Tibial nerve (tissue), 4 donors: ENCODE data around the gene ADAMTS2. TPM values are rescaled to one million over a fixed set of nuclear protein-coding genes. Genes with fewer than 3 reads are reported as not detected.

ENCODE experiments used
- DNase-seq, 2 donors: peaks; one replicate each; pipeline ENCODE4 v3.0.0-alpha.2; 2019; ENCODE audit warnings: low spot score in 2 of 2
- H3K27ac ChIP-seq, 4 donors: fragments of 200-600 bp; sonication (generic) in 3 of 4; one replicate each; pipeline ENCODE4 v1.5.1; 2017 to 2019; ENCODE audit warnings: mild to moderate bottlenecking in 1 of 4
- H3K27me3 ChIP-seq, 2 donors: fragments of 200-600 bp; sonication (generic) in 1 of 2; one replicate each; pipeline versions ENCODE4 v1.5.1 to v1.6.0; 2017 to 2019
- H3K36me3 ChIP-seq, 3 donors: fragments of 200-600 bp; sonication (generic); one replicate each; pipeline ENCODE4 v1.5.1; 2018 to 2019
- H3K4me1 ChIP-seq, 4 donors: fragments of 200-600 bp; sonication (generic) in 3 of 4; one replicate each; pipeline ENCODE4 v1.5.1; 2017 to 2019
- H3K4me3 ChIP-seq, 4 donors: fragments of 200-600 bp; sonication (generic) in 3 of 4; one replicate each; pipeline ENCODE4 v1.5.1; 2017 to 2019; ENCODE audit warnings: mild to moderate bottlenecking in 1 of 4, moderate library complexity in 1 of 4
- H3K9me3 ChIP-seq, 4 donors: fragments of 200-600 bp; sonication (generic) in 3 of 4; one replicate each; pipeline ENCODE4 v1.5.1; 2017 to 2019
- CTCF ChIP-seq, 5 experiments: fragments of 200-600 bp in 3 of 5; fragments of 450-650 bp in 2 of 5; sonication (generic) in 3 of 5; IDR thresholded peaks; one replicate each; pipeline ENCODE4 v1.5.1; 2016 to 2019; ENCODE audit warnings: antibody characterized with exemption in 5 of 5, mild to moderate bottlenecking in 3 of 5, moderate library complexity in 2 of 5
- EP300 ChIP-seq, 2 donors: sonication (generic); formaldehyde crosslinking; IDR thresholded peaks; one replicate each; pipeline ENCODE4 v1.6.1; 2017; ENCODE audit warnings: antibody characterized with exemption in 2 of 2, mild to moderate bottlenecking in 1 of 2
- POLR2A ChIP-seq, 2 donors: fragments of 450-650 bp; IDR thresholded peaks; one replicate each; pipeline ENCODE4 v1.6.1; 2017; ENCODE audit warnings: antibody characterized with exemption in 2 of 2, mild to moderate bottlenecking in 2 of 2, moderate library complexity in 2 of 2
- WGBS, 2 donors: methylation state at CpG; one replicate each; pipeline ENCODE4 v1.1.5; 2018; 5-methylcytosine and 5-hydroxymethylcytosine counted together
- total RNA-seq, 4 donors: library from RNA; depleted of rRNA; stranded (reverse); fragments of >200 nt; gene quantifications; one replicate each; pipeline ENCODE4 v1.1.0, GENCODE V29; 2016

The ADAMTS2 gene
- total RNA-seq, 4 donors from 2014 or later = 23.2 to 58.8 (median 47.2) TPM

GRCh38 chr5:179168664-179169063 is 176.6 kb downstream of the ADAMTS2 start:
- no peak for DNase-seq
- Histone ChIP-seq H3K9me3 (no peaks in the 10 kb centered on the region), H3K27me3 (no peaks in the 10 kb centered on the region), H3K27ac (no peak overlapping the region), H3K4me1 (peaks cover 0 to 14% (median 6%) of the 10 kb centered on the region in 4 donors), H3K36me3 (no peaks in the 10 kb centered on the region), H3K4me3 (no peak overlapping the region)
- TF ChIP-seq CTCF (IDR thresholded peaks at IDR 0.05) = no peak
- no peak for TF ChIP-seq EP300 (IDR thresholded peaks at IDR 0.05)
- no peak for TF ChIP-seq POLR2A (IDR thresholded peaks at IDR 0.05)
- 73 to 77% methylated on average over 6 of the region's 6 CpGs for WGBS, 2 donors

- peaks cover 0 to 14% (median 6%) of the 10 kb centered on the region in 4 donors for H3K4me1 ChIP-seq
- DNase-seq = no peak
- no peak overlapping the region for H3K27ac ChIP-seq
Observed at GRCh38 chr5:179167871-179168451, 177.3 kb downstream of the ADAMTS2 start.

GRCh38 chr5:179166886-179167841 is 178.1 kb downstream of the ADAMTS2 start:
- WGBS, 2 donors = 21 to 22% methylated on average over 44 to 61 of the region's 67 CpGs
- H3K4me3 ChIP-seq = peak overlapping the region in 3 of 4 donors; percentile 1 to 42 (median 27)
- peak overlapping the region in 1 of 4 donors; percentile 27 for H3K27ac ChIP-seq

More at GRCh38 chr5:179167871-179168451, 177.3 kb downstream of the ADAMTS2 start:
- Histone ChIP-seq H3K4me3 (no peak overlapping the region), H3K27me3 (no peaks in the 10 kb centered on the region), H3K36me3 (peaks cover 0 to under 1% (median 0%) of the 10 kb centered on the region in 3 donors), H3K9me3 (no peaks in the 10 kb centered on the region)
- no peak for TF ChIP-seq POLR2A (IDR thresholded peaks at IDR 0.05)
- no peak for TF ChIP-seq EP300 (IDR thresholded peaks at IDR 0.05)
- TF ChIP-seq CTCF (IDR thresholded peaks at IDR 0.05) = no peak
- WGBS, 2 donors = 84 to 86% methylated on average over 10 to 11 of the region's 12 CpGs

GRCh38 chr5:179166171-179166885 is 178.9 kb downstream of the ADAMTS2 start:
- H3K27me3 ChIP-seq = no peaks in the 10 kb centered on the region
- peaks cover 0 to 10% (median 0%) of the 10 kb centered on the region in 4 donors for H3K9me3 ChIP-seq
- DNase-seq = no peak
- TF ChIP-seq POLR2A (IDR thresholded peaks at IDR 0.05) (no peak), CTCF (IDR thresholded peaks at IDR 0.05) (no peak), EP300 (IDR thresholded peaks at IDR 0.05) (no peak)
- peak overlapping the region in 1 of 4 donors; percentile 42 for H3K4me3 ChIP-seq
- H3K27ac ChIP-seq = peak overlapping the region in 1 of 4 donors; percentile 27
- H3K36me3 ChIP-seq = peaks cover 0 to 10% (median 0%) of the 10 kb centered on the region in 3 donors
- WGBS, 2 donors = 81 to 84% methylated on average over 11 to 19 of the region's 22 CpGs
- peaks cover 0 to 14% (median 6%) of the 10 kb centered on the region in 4 donors for H3K4me1 ChIP-seq

More at GRCh38 chr5:179166886-179167841, 178.1 kb downstream of the ADAMTS2 start:
- DNase-seq = peak in 1 of 2 donors; percentile 44
- H3K4me1 ChIP-seq = peaks cover 0 to 14% (median 6%) of the 10 kb centered on the region in 4 donors
- H3K36me3 ChIP-seq = peaks cover 0 to 8% (median 0%) of the 10 kb centered on the region in 3 donors
- H3K27me3 ChIP-seq = no peaks in the 10 kb centered on the region
- H3K9me3 ChIP-seq = peaks cover 0 to 5% (median 0%) of the 10 kb centered on the region in 4 donors
- peak; percentile 92 to 99 (median 98) for TF ChIP-seq CTCF (IDR thresholded peaks at IDR 0.05)
- no peak for TF ChIP-seq EP300 (IDR thresholded peaks at IDR 0.05)
